Stimulated activated memory B cell treated with anti-CD40 and anti-IgM and Interleukin-4, amounts not matched to agents 10 μg/mL and 1 μg/mL and 100 μg/mL, for 72 hours (primary cell): ENCODE measurements around the gene PAFAH1B1.
A peak's percentile ranks its signal among the peaks of the same experiment; 100 is the strongest.

Experiments used
- ATAC-seq: fragments of 150-1000 bp; cut with Tn5 transposase; 2 replicates; pipeline ENCODE4 v1.10.0; 2021
- H3K27ac Mint-ChIP-seq: one replicate; pipeline ENCODE4 v1.8.0; 2022; ENCODE audit warnings: mild to moderate bottlenecking, mixed read lengths
- H3K27me3 Mint-ChIP-seq: one replicate; pipeline ENCODE4 v1.8.0; 2022; ENCODE audit warnings: mixed read lengths
- H3K36me3 Mint-ChIP-seq: one replicate; pipeline ENCODE4 v1.8.0; 2022; ENCODE audit warnings: mixed read lengths
- H3K4me1 Mint-ChIP-seq: one replicate; pipeline ENCODE4 v1.8.0; 2022; ENCODE audit warnings: mixed read lengths
- H3K4me3 Mint-ChIP-seq: one replicate; pipeline ENCODE4 v1.8.0; 2022; ENCODE audit warnings: mild to moderate bottlenecking, moderate library complexity, mixed read lengths
- H3K9me3 Mint-ChIP-seq: one replicate; pipeline ENCODE4 v1.8.0; 2022; ENCODE audit warnings: mixed read lengths

Gene PAFAH1B1

GRCh38 chr17:2580151-2580550, 13.3 kb upstream of the PAFAH1B1 start:
- Mint-ChIP-seq H3K4me1 (no peaks in the 10 kb centered on the region), H3K27me3 (peaks cover 12% of the 10 kb centered on the region), H3K9me3 (no peaks in the 10 kb centered on the region), H3K4me3 (no peak overlapping the region), H3K36me3 (no peaks in the 10 kb centered on the region), H3K27ac (no peak overlapping the region)
- no peak for ATAC-seq

GRCh38 chr17:2580661-2581060, 12.8 kb upstream of the PAFAH1B1 start:
- H3K27ac Mint-ChIP-seq, result no peak overlapping the region
- peaks cover 12% of the 10 kb centered on the region for H3K27me3 Mint-ChIP-seq
- H3K4me3 Mint-ChIP-seq, result no peak overlapping the region
- H3K4me1 Mint-ChIP-seq, result no peaks in the 10 kb centered on the region
- H3K36me3 Mint-ChIP-seq, result no peaks in the 10 kb centered on the region
- no peak for ATAC-seq
- H3K9me3 Mint-ChIP-seq, result no peaks in the 10 kb centered on the region

- H3K27ac Mint-ChIP-seq, result no peak overlapping the region
- H3K4me1 Mint-ChIP-seq, result no peaks in the 10 kb centered on the region
- ATAC-seq, result no peak
- H3K4me3 Mint-ChIP-seq, result no peak overlapping the region
- no peaks in the 10 kb centered on the region for H3K9me3 Mint-ChIP-seq
- no peaks in the 10 kb centered on the region for H3K27me3 Mint-ChIP-seq
- H3K36me3 Mint-ChIP-seq, result no peaks in the 10 kb centered on the region
Measured at GRCh38 chr17:2582493-2582892, 11.0 kb upstream of the PAFAH1B1 start.

GRCh38 chr17:2591040-2591640, 2.3 kb upstream of the PAFAH1B1 start:
- Mint-ChIP-seq H3K27me3 (no peaks in the 10 kb centered on the region), H3K36me3 (peaks cover 5% of the 10 kb centered on the region), H3K4me3 (no peak overlapping the region), H3K4me1 (peaks cover 15% of the 10 kb centered on the region), H3K27ac (no peak overlapping the region), H3K9me3 (no peaks in the 10 kb centered on the region)
- ATAC-seq, result no peak

GRCh38 chr17:2593821-2594721, 617 bp downstream of the PAFAH1B1 start:
- H3K27me3 Mint-ChIP-seq, result no peaks in the 10 kb centered on the region
- no peaks in the 10 kb centered on the region for H3K9me3 Mint-ChIP-seq
- peak overlapping the region; percentile 86 for H3K4me3 Mint-ChIP-seq
- peaks cover 9% of the 10 kb centered on the region for H3K36me3 Mint-ChIP-seq
- H3K4me1 Mint-ChIP-seq, result peaks cover 40% of the 10 kb centered on the region
- ATAC-seq, result peak; percentile 81
- peak overlapping the region; percentile 85 for H3K27ac Mint-ChIP-seq

- no peaks in the 10 kb centered on the region for H3K9me3 Mint-ChIP-seq
Measured at GRCh38 chr17:2594722-2595599, 1.5 kb downstream of the PAFAH1B1 start.

GRCh38 chr17:2595716-2596115, 2.3 kb downstream of the PAFAH1B1 start:
- no peak for ATAC-seq
- H3K9me3 Mint-ChIP-seq, result no peaks in the 10 kb centered on the region
- H3K27ac Mint-ChIP-seq, result no peak overlapping the region
- H3K4me3 Mint-ChIP-seq, result peak overlapping the region; percentile 86
- peaks cover 9% of the 10 kb centered on the region for H3K36me3 Mint-ChIP-seq
- peaks cover 47% of the 10 kb centered on the region for H3K4me1 Mint-ChIP-seq
- H3K27me3 Mint-ChIP-seq, result no peaks in the 10 kb centered on the region

More at GRCh38 chr17:2594722-2595599, 1.5 kb downstream of the PAFAH1B1 start:
- peak overlapping the region; percentile 86 for H3K4me3 Mint-ChIP-seq
- peaks cover 9% of the 10 kb centered on the region for H3K36me3 Mint-ChIP-seq
- peak overlapping the region; percentile 85 for H3K27ac Mint-ChIP-seq
- H3K27me3 Mint-ChIP-seq, result no peaks in the 10 kb centered on the region
- ATAC-seq, result no peak
- peaks cover 47% of the 10 kb centered on the region for H3K4me1 Mint-ChIP-seq

GRCh38 chr17:2598166-2598565, 4.7 kb downstream of the PAFAH1B1 start:
- H3K4me3 Mint-ChIP-seq, result no peak overlapping the region
- ATAC-seq, result no peak
- peaks cover 15% of the 10 kb centered on the region for H3K36me3 Mint-ChIP-seq
- H3K9me3 Mint-ChIP-seq, result no peaks in the 10 kb centered on the region
- no peak overlapping the region for H3K27ac Mint-ChIP-seq
- no peaks in the 10 kb centered on the region for H3K27me3 Mint-ChIP-seq
- H3K4me1 Mint-ChIP-seq, result peaks cover 59% of the 10 kb centered on the region

- Mint-ChIP-seq H3K27ac (no peak overlapping the region), H3K4me3 (no peak overlapping the region), H3K27me3 (no peaks in the 10 kb centered on the region), H3K36me3 (peaks cover 19% of the 10 kb centered on the region), H3K9me3 (no peaks in the 10 kb centered on the region), H3K4me1 (peaks cover 59% of the 10 kb centered on the region)
- ATAC-seq, result no peak
Measured at GRCh38 chr17:2602597-2603017, 9.2 kb downstream of the PAFAH1B1 start.

- Mint-ChIP-seq H3K27me3 (no peaks in the 10 kb centered on the region), H3K36me3 (peaks cover 15% of the 10 kb centered on the region), H3K9me3 (no peaks in the 10 kb centered on the region), H3K4me1 (peaks cover 65% of the 10 kb centered on the region), H3K4me3 (no peak overlapping the region), H3K27ac (no peak overlapping the region)
- ATAC-seq, result no peak
Measured at GRCh38 chr17:2608350-2608913, 15.0 kb downstream of the PAFAH1B1 start.

- no peak for ATAC-seq
- Mint-ChIP-seq H3K9me3 (no peaks in the 10 kb centered on the region), H3K27ac (no peak overlapping the region), H3K4me3 (no peak overlapping the region), H3K4me1 (peaks cover 65% of the 10 kb centered on the region), H3K36me3 (peaks cover 15% of the 10 kb centered on the region), H3K27me3 (no peaks in the 10 kb centered on the region)
Measured at GRCh38 chr17:2609091-2609490, 15.6 kb downstream of the PAFAH1B1 start.

- Mint-ChIP-seq H3K9me3 (no peaks in the 10 kb centered on the region), H3K4me3 (no peak overlapping the region), H3K27ac (no peak overlapping the region), H3K4me1 (peaks cover 58% of the 10 kb centered on the region), H3K27me3 (no peaks in the 10 kb centered on the region), H3K36me3 (peaks cover 4% of the 10 kb centered on the region)
- ATAC-seq, result no peak
Measured at GRCh38 chr17:2610195-2611175, 17.0 kb downstream of the PAFAH1B1 start.

- Mint-ChIP-seq H3K27me3 (no peaks in the 10 kb centered on the region), H3K4me1 (peaks cover 62% of the 10 kb centered on the region), H3K4me3 (no peak overlapping the region), H3K9me3 (no peaks in the 10 kb centered on the region), H3K36me3 (peaks cover 4% of the 10 kb centered on the region), H3K27ac (no peak overlapping the region)
- ATAC-seq, result no peak
Measured at GRCh38 chr17:2611627-2612026, 18.2 kb downstream of the PAFAH1B1 start.

- Mint-ChIP-seq H3K4me3 (no peak overlapping the region), H3K27me3 (no peaks in the 10 kb centered on the region), H3K9me3 (no peaks in the 10 kb centered on the region), H3K36me3 (peaks cover under 1% of the 10 kb centered on the region), H3K27ac (no peak overlapping the region), H3K4me1 (peaks cover 61% of the 10 kb centered on the region)
- ATAC-seq, result no peak
Measured at GRCh38 chr17:2612630-2613029, 19.2 kb downstream of the PAFAH1B1 start.
